K562 (cell line): ENCODE results near the gene ABT1. TPM values are rescaled to one million over a fixed set of nuclear protein-coding genes. Genes with fewer than 3 reads are reported as not detected.

Source experiments
- ARID2 ChIP-seq: fragments of 450-650 bp; IDR thresholded peaks from 2 replicates; pipeline ENCODE4 v1.6.1; 2017; ENCODE audit warnings: antibody characterized with exemption, mild to moderate bottlenecking
- FOXA1 ChIP-seq: fragments of 450-650 bp; IDR thresholded peaks from 2 replicates; pipeline ENCODE4 v1.6.1; 2016; ENCODE audit warnings: mild to moderate bottlenecking, borderline replicate concordance
- HLTF ChIP-seq: fragments of 450-650 bp; IDR thresholded peaks from 2 replicates; pipeline ENCODE4 v1.6.1; 2016
- HMGXB4 ChIP-seq: sonication (generic); formaldehyde crosslinking; IDR thresholded peaks from 2 replicates; pipeline ENCODE4 v1.8.1; 2023; ENCODE audit warnings: mild to moderate bottlenecking, missing genetic modification reagents
- NKRF ChIP-seq: fragments of 450-650 bp; IDR thresholded peaks from 2 replicates; pipeline ENCODE4 v1.6.1; 2016; ENCODE audit warnings: borderline replicate concordance
- POU5F1 ChIP-seq: fragments of 150-350 bp; IDR thresholded peaks from 2 replicates; pipeline ENCODE4 v1.6.1; 2014; ENCODE audit warnings: borderline replicate concordance, low read length, low read depth, mild to moderate bottlenecking; ENCODE audit not compliant: partially characterized antibody
- TAF1 ChIP-seq: IDR thresholded peaks from 2 replicates; pipeline ENCODE4 v1.6.1; 2011; ENCODE audit warnings: mild to moderate bottlenecking, low read length, moderate library complexity; ENCODE audit not compliant: insufficient read depth, control insufficient read depth, severe bottlenecking; ENCODE audit errors: extremely low read depth
- TAF7 ChIP-seq: fragments of 450-650 bp; IDR thresholded peaks from 2 replicates; pipeline ENCODE4 v1.6.1; 2016; ENCODE audit warnings: missing genetic modification characterization, missing compliant biosample characterization
- THRB ChIP-seq: fragments of 450-650 bp; formaldehyde crosslinking; conservative IDR thresholded peaks from 2 replicates; pipeline ENCODE4 v1.4.0; 2022; ENCODE audit warnings: mild to moderate bottlenecking, missing genetic modification characterization
- TRIM24 ChIP-seq, 2 experiments: fragments of 450-650 bp; IDR thresholded peaks; 2 replicates each; pipeline ENCODE4 v1.6.1; 2016
- ZHX1 ChIP-seq: fragments of 150-350 bp; conservative IDR thresholded peaks from 2 replicates; pipeline ENCODE4 v1.6.1; 2014; ENCODE audit warnings: low read length
- ZNF224 ChIP-seq: sonication (generic); formaldehyde crosslinking; IDR thresholded peaks from 2 replicates; pipeline ENCODE4 v1.8.0; 2022; ENCODE audit warnings: mild to moderate bottlenecking, missing genetic modification reagents
- ZNF583 ChIP-seq: fragments of 250-450 bp; sonication (Bioruptor Pico); IDR thresholded peaks from 2 replicates; pipeline ENCODE4 v1.4.0; 2020
- ZNF655 ChIP-seq: fragments of 250-450 bp; sonication (Bioruptor Pico); IDR thresholded peaks from 2 replicates; pipeline ENCODE4 v1.5.0; 2021
- polyA plus RNA-seq, 8 experiments: library from polyadenylated mRNA; depleted of rRNA in 4 of 8; stranded (reverse) in 5 of 8; unstranded in 3 of 8; fragments of >200 nt; fragmentation: Nextera tagmentation in 2 of 8; fragmentation: Illumina TruSeq in 1 of 8; extraction: Ambion mirVana in 2 of 8; extraction: Trizol in 1 of 8; gene quantifications; 2 replicates each; pipeline versions ENCODE4 v1.2.1 to v1.2.3, GENCODE V29; 2011 to 2014; ENCODE audit warnings: inconsistent platforms in 1 of 8, missing spikeins in 1 of 8
- total RNA-seq, 7 experiments: library from RNA; depleted of rRNA in 6 of 7; stranded (reverse); fragments of >200 nt in 6 of 7; fragmentation: Illumina TruSeq in 2 of 7; extraction: Trizol in 2 of 7; gene quantifications; 2 replicates each; pipeline versions ENCODE4 v1.2.1 to v1.2.3, GENCODE V29; 2011 to 2021; ENCODE audit warnings: low replicate concordance in 1 of 7

The ABT1 gene
- total and polyA plus RNA-seq, 9 of the 15 experiments (the other 6 are each of a cell fraction or from before 2014, with no cell fraction given) = 8.8 to 52.7 (median 40.7) TPM

GRCh38 chr6:26594730-26595632 is 1.8 kb upstream of the ABT1 start (continued):
- TF ChIP-seq ZHX1 (no peak), ARID2 (no peak), TAF1 (no peak), TAF7 (no peak), HLTF (no peak), ZNF655 (no peak), HMGXB4 (no peak), TRIM24 (IDR thresholded peaks at IDR 0.05) (peak; percentile 4 to 14; a peak in 1 of 4 replicates), NKRF (peak; percentile 78; the same call in 1 of the 2 replicates), POU5F1 (no peak), THRB (CRISPR knock-in tag) (0 out of 2 replicates have a peak, but pooled peaks have one; percentile 35), ZNF224 (CRISPR knock-in tag) (no peak), ZNF583 (CRISPR knock-in tag) (no peak), FOXA1 (no peak)
